GM23338 (cell line): ENCODE results near the gene IRF2BP2. TPM values are rescaled to one million over a fixed set of nuclear protein-coding genes. Genes with fewer than 3 reads are reported as not detected.

Source experiments
- ATAC-seq: fragments of 200-7000 bp; cut with Tn5 transposase; 3 replicates; pipeline ENCODE4 v1.9.1; 2020
- DNase-seq: peaks from one replicate; pipeline ENCODE4 v3.0.0-alpha.2; 2015; ENCODE audit warnings: low spot score
- H2AFZ ChIP-seq: fragments of 200-600 bp; sonication (generic); 2 replicates; pipeline ENCODE4 v1.8.0; 2016; ENCODE audit warnings: antibody characterized with exemption, mild to moderate bottlenecking, moderate library complexity
- H3F3A ChIP-seq: fragments of 200-600 bp; sonication (generic); replicated peaks from 2 replicates; pipeline ENCODE4 v1.8.0; 2017; ENCODE audit warnings: antibody characterized with exemption, mixed run types, low read depth
- H3K27ac ChIP-seq: fragments of 200-600 bp; sonication (generic); 2 replicates; pipeline ENCODE4 v1.6.1; 2016; ENCODE audit warnings: low read depth
- H3K27me3 ChIP-seq: fragments of 200-600 bp; sonication (generic); 2 replicates; pipeline ENCODE4 v1.8.0; 2016; ENCODE audit warnings: mild to moderate bottlenecking, mixed run types, moderate library complexity; ENCODE audit not compliant: insufficient read depth
- H3K36me3 ChIP-seq: fragments of 200-600 bp; sonication (generic); 2 replicates; pipeline ENCODE4 v1.8.0; 2016; ENCODE audit warnings: mild to moderate bottlenecking; ENCODE audit not compliant: insufficient read depth
- H3K4me1 ChIP-seq: fragments of 200-600 bp; sonication (generic); 2 replicates; pipeline ENCODE4 v1.8.0; 2016; ENCODE audit warnings: mild to moderate bottlenecking, moderate library complexity; ENCODE audit not compliant: insufficient read depth
- H3K4me2 ChIP-seq: fragments of 200-600 bp; sonication (generic); 2 replicates; pipeline ENCODE4 v1.7.1; 2017; ENCODE audit warnings: mixed run types
- H3K4me3 ChIP-seq: fragments of 200-600 bp; sonication (generic); 2 replicates; pipeline ENCODE4 v1.6.1; 2016; ENCODE audit warnings: mixed run types
- H3K79me2 ChIP-seq: fragments of 200-600 bp; sonication (generic); replicated peaks from 2 replicates; pipeline ENCODE4 v1.8.0; 2017; ENCODE audit warnings: mild to moderate bottlenecking; ENCODE audit not compliant: insufficient read depth
- H3K9me2 ChIP-seq: fragments of 200-600 bp; sonication (generic); 2 replicates; pipeline ENCODE4 v1.8.0; 2017; ENCODE audit not compliant: insufficient read depth
- H4K20me1 ChIP-seq: fragments of 200-600 bp; sonication (generic); replicated peaks from 2 replicates; pipeline ENCODE4 v1.8.0; 2017; ENCODE audit warnings: mild to moderate bottlenecking; ENCODE audit not compliant: insufficient read depth
- H3K27ac Mint-ChIP-seq: 2 replicates; pipeline ENCODE4 v1.8.0; 2020; ENCODE audit warnings: inconsistent platforms, mild to moderate bottlenecking, moderate library complexity, mixed read lengths
- H3K27me3 Mint-ChIP-seq: 3 replicates; pipeline ENCODE4 v1.8.0; 2022; ENCODE audit warnings: low read depth, mild to moderate bottlenecking, moderate library complexity, mixed read lengths, inconsistent platforms; ENCODE audit not compliant: insufficient read depth, poor library complexity
- H3K36me3 Mint-ChIP-seq: 3 replicates; pipeline ENCODE4 v1.8.0; 2021; ENCODE audit warnings: low read depth, mild to moderate bottlenecking, inconsistent platforms, moderate library complexity, mixed read lengths
- H3K4me1 Mint-ChIP-seq: 3 replicates; pipeline ENCODE4 v1.8.0; 2020; ENCODE audit warnings: mild to moderate bottlenecking, inconsistent platforms, mixed read lengths
- H3K4me3 Mint-ChIP-seq: 3 replicates; pipeline ENCODE4 v1.8.0; 2021; ENCODE audit warnings: moderate library complexity, mild to moderate bottlenecking, inconsistent platforms, mixed read lengths
- H3K9me3 Mint-ChIP-seq: 3 replicates; pipeline ENCODE4 v1.8.0; 2020; ENCODE audit warnings: moderate library complexity, mild to moderate bottlenecking, inconsistent platforms, mixed read lengths
- CREB1 ChIP-seq: fragments of 250-450 bp; sonication (Bioruptor Pico); IDR thresholded peaks from 2 replicates; pipeline ENCODE4 v1.5.0; 2020; ENCODE audit warnings: low read depth, mild to moderate bottlenecking, moderate library complexity
- EZH2 ChIP-seq: fragments of 200-600 bp; sonication (generic); IDR thresholded peaks from one replicate; pipeline ENCODE4 v1.8.0; 2017; ENCODE audit warnings: antibody characterized with exemption, mild to moderate bottlenecking, low read depth; ENCODE audit not compliant: unreplicated experiment
- EZH2phosphoT487 ChIP-seq: fragments of 200-600 bp; sonication (generic); IDR thresholded peaks from one replicate; pipeline ENCODE4 v1.8.1; 2018; ENCODE audit warnings: antibody characterized with exemption; ENCODE audit not compliant: unreplicated experiment
- JUNB ChIP-seq: IDR thresholded peaks from one replicate; pipeline ENCODE4 v1.6.1; 2016; ENCODE audit warnings: antibody characterized with exemption; ENCODE audit not compliant: unreplicated experiment
- NANOG ChIP-seq: IDR thresholded peaks from 2 replicates; pipeline ENCODE4 v1.6.1; 2016; ENCODE audit warnings: antibody characterized with exemption, borderline replicate concordance
- POLR2AphosphoS5 ChIP-seq: IDR thresholded peaks from 2 replicates; pipeline ENCODE4 v1.6.1; 2016; ENCODE audit warnings: antibody characterized with exemption, low read depth
- REST ChIP-seq: IDR thresholded peaks from one replicate; pipeline ENCODE4 v1.6.1; 2018; ENCODE audit warnings: antibody characterized with exemption; ENCODE audit not compliant: unreplicated experiment
- STAT1 ChIP-seq: IDR thresholded peaks from one replicate; pipeline ENCODE4 v1.6.1; 2016; ENCODE audit warnings: antibody characterized with exemption; ENCODE audit not compliant: unreplicated experiment
- ZNF114 ChIP-seq: fragments of 250-450 bp; sonication (Bioruptor Pico); IDR thresholded peaks from 2 replicates; pipeline ENCODE4 v1.5.0; 2020; ENCODE audit warnings: mild to moderate bottlenecking, moderate library complexity
- ZNF331 ChIP-seq: fragments of 250-450 bp; sonication (Bioruptor Pico); IDR thresholded peaks from 2 replicates; pipeline ENCODE4 v1.5.0; 2020; ENCODE audit warnings: low read depth, mild to moderate bottlenecking, moderate library complexity
- ZNF462 ChIP-seq: fragments of 250-450 bp; sonication (Bioruptor Pico); IDR thresholded peaks from 2 replicates; pipeline ENCODE4 v1.5.0; 2020; ENCODE audit warnings: mild to moderate bottlenecking, moderate library complexity
- polyA plus RNA-seq: library from polyadenylated mRNA; unstranded; fragments of >200 nt; fragmentation: Nextera tagmentation; extraction: Ambion mirVana; gene quantifications from 2 replicates; pipeline ENCODE4 v1.2.1, GENCODE V29; 2016
- total RNA-seq: library from RNA; depleted of rRNA; stranded (reverse); fragments of >200 nt; shearing (Covaris generic); gene quantifications from 2 replicates; pipeline ENCODE4 v1.2.3, GENCODE V29; 2014
- TF ChIP-seq, protein P1 (sequence below): IDR thresholded peaks from 2 replicates; pipeline ENCODE4 v1.6.1; 2016; ENCODE audit warnings: antibody characterized with exemption
- TF ChIP-seq, protein P2 (sequence below), 2 experiments: fragments of 200-600 bp in 1 of 2; sonication (generic) in 1 of 2; conservative IDR thresholded peaks; 2 replicates each; pipeline versions ENCODE4 v1.5.1 to v1.6.1; 2016 to 2017; ENCODE audit warnings: antibody characterized with exemption in 2 of 2, low read depth in 2 of 2, mild to moderate bottlenecking in 2 of 2, moderate library complexity in 1 of 2

IRF2BP2 gene
- total and polyA plus RNA-seq, 2 experiments from 2014 or later: 19.4 to 62.4 TPM

- DNase-seq: no peak
- Histone ChIP-seq H3K4me1 (peaks cover 54% of the 10 kb centered on the region), H4K20me1 (peaks cover 17% of the 10 kb centered on the region), H3K4me2 (no peak overlapping the region), H3F3A (peaks cover 4% of the 10 kb centered on the region; the same call in 1 of the 2 replicates), H3K27ac (no peak overlapping the region), H3K27me3 (no peaks in the 10 kb centered on the region), H3K79me2 (peaks cover 45% of the 10 kb centered on the region), H3K9me2 (no peaks in the 10 kb centered on the region), H3K4me3 (peak overlapping the region; percentile 72; the same call in 1 of the 2 replicates), H2AFZ (no peak overlapping the region), H3K36me3 (peaks cover 8% of the 10 kb centered on the region; the same call in 1 of the 2 replicates)
- TF ChIP-seq POLR2AphosphoS5 (no peak), REST (no peak), JUNB (no peak), EZH2phosphoT487 (no peak), NANOG (no peak), ZNF462 (CRISPR knock-in tag) (no peak), ZNF114 (no peak), STAT1 (no peak), EZH2 (no peak), ZNF331 (CRISPR knock-in tag) (no peak), CREB1 (no peak)
- TF ChIP-seq, protein P1, sequence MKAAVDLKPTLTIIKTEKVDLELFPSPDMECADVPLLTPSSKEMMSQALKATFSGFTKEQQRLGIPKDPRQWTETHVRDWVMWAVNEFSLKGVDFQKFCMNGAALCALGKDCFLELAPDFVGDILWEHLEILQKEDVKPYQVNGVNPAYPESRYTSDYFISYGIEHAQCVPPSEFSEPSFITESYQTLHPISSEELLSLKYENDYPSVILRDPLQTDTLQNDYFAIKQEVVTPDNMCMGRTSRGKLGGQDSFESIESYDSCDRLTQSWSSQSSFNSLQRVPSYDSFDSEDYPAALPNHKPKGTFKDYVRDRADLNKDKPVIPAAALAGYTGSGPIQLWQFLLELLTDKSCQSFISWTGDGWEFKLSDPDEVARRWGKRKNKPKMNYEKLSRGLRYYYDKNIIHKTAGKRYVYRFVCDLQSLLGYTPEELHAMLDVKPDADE: no peak
- TF ChIP-seq, protein P2, sequence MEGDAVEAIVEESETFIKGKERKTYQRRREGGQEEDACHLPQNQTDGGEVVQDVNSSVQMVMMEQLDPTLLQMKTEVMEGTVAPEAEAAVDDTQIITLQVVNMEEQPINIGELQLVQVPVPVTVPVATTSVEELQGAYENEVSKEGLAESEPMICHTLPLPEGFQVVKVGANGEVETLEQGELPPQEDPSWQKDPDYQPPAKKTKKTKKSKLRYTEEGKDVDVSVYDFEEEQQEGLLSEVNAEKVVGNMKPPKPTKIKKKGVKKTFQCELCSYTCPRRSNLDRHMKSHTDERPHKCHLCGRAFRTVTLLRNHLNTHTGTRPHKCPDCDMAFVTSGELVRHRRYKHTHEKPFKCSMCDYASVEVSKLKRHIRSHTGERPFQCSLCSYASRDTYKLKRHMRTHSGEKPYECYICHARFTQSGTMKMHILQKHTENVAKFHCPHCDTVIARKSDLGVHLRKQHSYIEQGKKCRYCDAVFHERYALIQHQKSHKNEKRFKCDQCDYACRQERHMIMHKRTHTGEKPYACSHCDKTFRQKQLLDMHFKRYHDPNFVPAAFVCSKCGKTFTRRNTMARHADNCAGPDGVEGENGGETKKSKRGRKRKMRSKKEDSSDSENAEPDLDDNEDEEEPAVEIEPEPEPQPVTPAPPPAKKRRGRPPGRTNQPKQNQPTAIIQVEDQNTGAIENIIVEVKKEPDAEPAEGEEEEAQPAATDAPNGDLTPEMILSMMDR (conservative IDR thresholded peaks at IDR 0.05; ENCODE audit: low read depth in 2 of 2): no peak
- no peak for ATAC-seq
- Mint-ChIP-seq H3K27me3 (peaks cover 14% of the 10 kb centered on the region), H3K4me1 (peaks cover 63% of the 10 kb centered on the region), H3K9me3 (peaks cover 7% of the 10 kb centered on the region; the same call in 1 of the 3 replicates), H3K36me3 (peaks cover 41% of the 10 kb centered on the region), H3K27ac (no peak overlapping the region), H3K4me3 (peak overlapping the region; percentile 93; the same call in 1 of the 3 replicates)
These were observed 311 bp downstream of the IRF2BP2 start for GRCh38 chr1:234609691-234610042.
